ENCODE data around the gene NPHS1. TPM values are rescaled to one million over a fixed set of nuclear protein-coding genes. Genes with fewer than 3 reads are reported as not detected.

The NPHS1 gene
- total and polyA plus RNA-seq, 9 of the 15 experiments (the other 6 are each of a cell fraction or from before 2014, with no cell fraction given), result 0.01 to 0.28 (median 0.14) TPM; not detected in 5

DNA sequence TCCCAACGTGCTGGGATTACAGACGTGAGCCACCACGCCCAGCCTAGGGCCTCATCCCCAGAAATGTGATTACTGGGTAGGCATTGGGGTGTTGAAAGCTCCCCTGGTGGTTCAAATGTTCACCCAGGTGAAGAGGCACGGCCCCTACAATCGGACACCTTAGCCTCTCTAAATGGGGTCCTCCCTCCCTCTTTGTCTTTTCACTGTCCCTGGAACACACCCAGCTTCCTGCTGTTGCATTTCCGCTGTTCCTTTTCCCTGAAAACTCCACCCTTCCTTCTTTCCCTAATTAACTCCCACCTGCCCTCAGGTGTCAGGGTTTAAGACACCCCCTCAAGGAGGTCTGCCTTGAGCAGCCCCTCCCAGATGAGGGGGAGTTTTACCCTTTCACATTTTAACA lies 36.0 kb downstream of the NPHS1 start (continued):
- TF ChIP-seq JUND (IDR thresholded peaks at IDR 0.05; ENCODE audit: borderline replicate concordance, low read depth, low read length) (no peak), JUND (tag; IDR thresholded peaks at IDR 0.05; ENCODE audit: borderline replicate concordance, low read depth, low read length) (no peak), SP2 (IDR thresholded peaks at IDR 0.05; ENCODE audit: extremely low read depth, low read depth, low read length, poor library complexity, severe bottlenecking) (no peak), ZNF263 (CRISPR knock-in tag; IDR thresholded peaks at IDR 0.05; ENCODE audit: borderline replicate concordance) (no peak), L3MBTL2 (IDR thresholded peaks at IDR 0.05) (no peak), TCF3 (CRISPR knock-in tag; IDR thresholded peaks at IDR 0.05) (no peak), SRSF9 (IDR thresholded peaks at IDR 0.05; ENCODE audit: borderline replicate concordance, low read depth, low read length) (no peak), ZNF57 (CRISPR knock-in tag; IDR thresholded peaks at IDR 0.05) (no peak), ARID3A (IDR thresholded peaks at IDR 0.05; ENCODE audit: borderline replicate concordance, low read depth, low read length) (no peak)

Data from K562 (cell line).